ENCODE data around the gene PEX12.
"Not testable (repeated sequence)": the region's sequence is repeated elsewhere in the genome, so short reads cannot be mapped to it uniquely, and the experiment has no call there.

PEX12 gene

GRCh38 chr17:35537601-35538141, 40.7 kb downstream of the PEX12 start, which contains the start of gene SLFN12L:
SLFN12L (minus strand) TSS chr17:35537678; CDS start chr17:35522364, 15,314 bp downstream.
- TF ChIP-seq EZH2phosphoT487 (IDR thresholded peaks at IDR 0.05; ENCODE audit: borderline replicate concordance, low read length), result no peak
- H3K9me3 ChIP-seq (ENCODE audit: control insufficient read depth, insufficient read depth, low read length), result no peaks in the 10 kb centered on the region
- no peaks in the 10 kb centered on the region for H3K79me2 ChIP-seq (ENCODE audit: control insufficient read depth, low read length)
- H3K27ac ChIP-seq (ENCODE audit: low read depth, low read length), result no peak within 1 kb of the TSS
- no peaks in the 10 kb centered on the region for H3K36me3 ChIP-seq (ENCODE audit: control insufficient read depth, low read length)
- H3K9me2 ChIP-seq (replicated peaks; ENCODE audit: control insufficient read depth, low read length), result no peaks in the 10 kb centered on the region
- no peak within 1 kb of the TSS for H3K4me2 ChIP-seq (ENCODE audit: low read length)
- no peaks in the 10 kb centered on the region for H3F3A ChIP-seq (ENCODE audit: control insufficient read depth, insufficient read depth)
- no peak within 1 kb of the TSS for H3K4me3 ChIP-seq (ENCODE audit: low read length)
- H4K20me1 ChIP-seq (ENCODE audit: control insufficient read depth, insufficient read depth, low read depth, low read length), result no peaks in the 10 kb centered on the region
- peaks cover 6% of the 10 kb centered on the region for H3K4me1 ChIP-seq (ENCODE audit: control insufficient read depth, low read length)
- H3K27me3 ChIP-seq (ENCODE audit: control insufficient read depth, low read length), result 0 out of 2 replicates have a peak, but pooled peaks cover 8% of the 10 kb centered on the region

GRCh38 chr17:35536664-35537171, 41.7 kb downstream of the PEX12 start:
- H3K27me3 ChIP-seq (ENCODE audit: control insufficient read depth, low read length), result 0 out of 2 replicates have a peak, but pooled peaks cover 8% of the 10 kb centered on the region
- no peaks in the 10 kb centered on the region for H3K9me2 ChIP-seq (replicated peaks; ENCODE audit: control insufficient read depth, low read length)
- no peak overlapping the region for H3K4me3 ChIP-seq (ENCODE audit: low read length)
- no peaks in the 10 kb centered on the region for H4K20me1 ChIP-seq (ENCODE audit: control insufficient read depth, insufficient read depth, low read depth, low read length)
- H3K36me3 ChIP-seq (ENCODE audit: control insufficient read depth, low read length), result no peaks in the 10 kb centered on the region
- peaks cover 6% of the 10 kb centered on the region for H3K4me1 ChIP-seq (ENCODE audit: control insufficient read depth, low read length)
- no peaks in the 10 kb centered on the region for H3K79me2 ChIP-seq (ENCODE audit: control insufficient read depth, low read length)
- H3K9me3 ChIP-seq (ENCODE audit: control insufficient read depth, insufficient read depth, low read length), result no peaks in the 10 kb centered on the region
- no peaks in the 10 kb centered on the region for H3F3A ChIP-seq (ENCODE audit: control insufficient read depth, insufficient read depth)
- H3K4me2 ChIP-seq (ENCODE audit: low read length), result no peak overlapping the region
- H3K27ac ChIP-seq (ENCODE audit: low read depth, low read length), result no peak overlapping the region
- TF ChIP-seq EZH2phosphoT487 (IDR thresholded peaks at IDR 0.05; ENCODE audit: borderline replicate concordance, low read length), result no peak
- TF ChIP-seq, protein P1, sequence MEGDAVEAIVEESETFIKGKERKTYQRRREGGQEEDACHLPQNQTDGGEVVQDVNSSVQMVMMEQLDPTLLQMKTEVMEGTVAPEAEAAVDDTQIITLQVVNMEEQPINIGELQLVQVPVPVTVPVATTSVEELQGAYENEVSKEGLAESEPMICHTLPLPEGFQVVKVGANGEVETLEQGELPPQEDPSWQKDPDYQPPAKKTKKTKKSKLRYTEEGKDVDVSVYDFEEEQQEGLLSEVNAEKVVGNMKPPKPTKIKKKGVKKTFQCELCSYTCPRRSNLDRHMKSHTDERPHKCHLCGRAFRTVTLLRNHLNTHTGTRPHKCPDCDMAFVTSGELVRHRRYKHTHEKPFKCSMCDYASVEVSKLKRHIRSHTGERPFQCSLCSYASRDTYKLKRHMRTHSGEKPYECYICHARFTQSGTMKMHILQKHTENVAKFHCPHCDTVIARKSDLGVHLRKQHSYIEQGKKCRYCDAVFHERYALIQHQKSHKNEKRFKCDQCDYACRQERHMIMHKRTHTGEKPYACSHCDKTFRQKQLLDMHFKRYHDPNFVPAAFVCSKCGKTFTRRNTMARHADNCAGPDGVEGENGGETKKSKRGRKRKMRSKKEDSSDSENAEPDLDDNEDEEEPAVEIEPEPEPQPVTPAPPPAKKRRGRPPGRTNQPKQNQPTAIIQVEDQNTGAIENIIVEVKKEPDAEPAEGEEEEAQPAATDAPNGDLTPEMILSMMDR (IDR thresholded peaks at IDR 0.05; ENCODE audit: low read depth, low read length, poor library complexity, severe bottlenecking), result no peak

GRCh38 chr17:35535406-35535805, 43.0 kb downstream of the PEX12 start:
- not testable (repeated sequence) for H3K27me3 ChIP-seq (ENCODE audit: control insufficient read depth, low read length); H3K4me3 ChIP-seq (ENCODE audit: low read length); H3K4me1 ChIP-seq (ENCODE audit: control insufficient read depth, low read length); H3K36me3 ChIP-seq (ENCODE audit: control insufficient read depth, low read length); H3K4me2 ChIP-seq (ENCODE audit: low read length); H3K9me3 ChIP-seq (ENCODE audit: control insufficient read depth, insufficient read depth, low read length); H3K9me2 ChIP-seq (replicated peaks; ENCODE audit: control insufficient read depth, low read length); H4K20me1 ChIP-seq (ENCODE audit: control insufficient read depth, insufficient read depth, low read depth, low read length); H3F3A ChIP-seq (ENCODE audit: control insufficient read depth, insufficient read depth); H3K27ac ChIP-seq (ENCODE audit: low read depth, low read length); H3K79me2 ChIP-seq (ENCODE audit: control insufficient read depth, low read length)

DNA sequence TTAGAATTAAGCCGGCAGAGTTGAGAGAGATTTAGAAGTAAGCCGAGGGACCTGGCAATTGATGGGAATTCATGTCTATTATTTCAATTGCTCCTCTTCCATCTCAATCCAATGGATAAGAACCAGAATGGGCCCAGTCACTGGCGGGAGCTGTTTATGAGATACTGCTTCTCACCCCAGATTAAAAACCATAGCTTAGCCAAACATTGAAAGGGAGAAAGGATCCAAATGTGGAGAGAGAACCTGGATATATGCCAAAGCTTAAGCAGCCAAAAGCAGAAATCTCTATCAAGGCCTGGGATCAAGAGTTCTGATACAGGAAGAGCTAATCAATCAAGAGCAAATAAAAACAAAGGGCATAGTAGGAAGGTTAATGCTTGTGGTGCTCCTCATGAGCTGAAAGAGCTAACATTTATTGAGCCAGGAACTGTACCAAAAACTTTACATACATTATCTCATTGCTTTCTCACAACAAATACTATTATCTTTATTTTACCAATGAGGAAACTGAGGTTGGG, 43.7 kb downstream of the PEX12 start:
- no peaks in the 10 kb centered on the region for H3K9me3 ChIP-seq (ENCODE audit: control insufficient read depth, insufficient read depth, low read length)
- H4K20me1 ChIP-seq (ENCODE audit: control insufficient read depth, insufficient read depth, low read depth, low read length), result no peaks in the 10 kb centered on the region
- H3K27ac ChIP-seq (ENCODE audit: low read depth, low read length), result no peak overlapping the region
- H3K79me2 ChIP-seq (ENCODE audit: control insufficient read depth, low read length), result no peaks in the 10 kb centered on the region
- H3F3A ChIP-seq (ENCODE audit: control insufficient read depth, insufficient read depth), result no peaks in the 10 kb centered on the region
- no peak overlapping the region for H3K4me3 ChIP-seq (ENCODE audit: low read length)
- H3K4me1 ChIP-seq (ENCODE audit: control insufficient read depth, low read length), result peaks cover 6% of the 10 kb centered on the region
- H3K27me3 ChIP-seq (ENCODE audit: control insufficient read depth, low read length), result 0 out of 2 replicates have a peak, but pooled peaks cover 3% of the 10 kb centered on the region
- H3K36me3 ChIP-seq (ENCODE audit: control insufficient read depth, low read length), result no peaks in the 10 kb centered on the region
- H3K9me2 ChIP-seq (replicated peaks; ENCODE audit: control insufficient read depth, low read length), result no peaks in the 10 kb centered on the region
- TF ChIP-seq, protein P1 (IDR thresholded peaks at IDR 0.05; ENCODE audit: low read depth, low read length, poor library complexity, severe bottlenecking), result no peak
- no peak for TF ChIP-seq EZH2phosphoT487 (IDR thresholded peaks at IDR 0.05; ENCODE audit: borderline replicate concordance, low read length)
- no peak overlapping the region for H3K4me2 ChIP-seq (ENCODE audit: low read length)

Measured in DOHH2 (cell line).